ENCODE data around the gene CENATAC.
A peak's percentile ranks its signal among the peaks of the same experiment; 100 is the strongest.
"Not testable (repeated sequence)": the region's sequence is repeated elsewhere in the genome, so short reads cannot be mapped to it uniquely, and the experiment has no call there.

Gene CENATAC

DNA sequence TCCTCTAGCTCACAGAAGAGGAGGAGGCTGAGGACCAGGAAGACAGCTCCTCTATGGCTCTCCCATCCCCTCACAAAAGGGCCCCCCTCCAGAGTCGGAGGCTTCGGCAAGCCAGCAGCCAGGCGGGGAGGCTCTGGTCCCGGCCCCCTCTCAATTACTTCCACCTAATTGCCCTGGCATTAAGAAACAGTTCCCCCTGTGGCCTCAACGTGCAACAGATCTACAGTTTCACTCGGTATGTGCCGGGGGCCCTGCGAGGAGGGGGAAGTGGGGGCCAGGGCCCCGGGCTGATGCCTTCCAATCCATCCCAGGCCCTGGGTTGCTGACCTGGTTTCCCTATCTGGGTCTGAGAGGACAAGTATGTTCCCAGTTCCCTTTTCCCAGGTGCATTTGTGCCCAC, 18.5 kb upstream of the CENATAC start:
- H3K4me3 ChIP-seq, result no peak overlapping the region
- no peak for DNase-seq (ENCODE audit: low spot score)

DNA sequence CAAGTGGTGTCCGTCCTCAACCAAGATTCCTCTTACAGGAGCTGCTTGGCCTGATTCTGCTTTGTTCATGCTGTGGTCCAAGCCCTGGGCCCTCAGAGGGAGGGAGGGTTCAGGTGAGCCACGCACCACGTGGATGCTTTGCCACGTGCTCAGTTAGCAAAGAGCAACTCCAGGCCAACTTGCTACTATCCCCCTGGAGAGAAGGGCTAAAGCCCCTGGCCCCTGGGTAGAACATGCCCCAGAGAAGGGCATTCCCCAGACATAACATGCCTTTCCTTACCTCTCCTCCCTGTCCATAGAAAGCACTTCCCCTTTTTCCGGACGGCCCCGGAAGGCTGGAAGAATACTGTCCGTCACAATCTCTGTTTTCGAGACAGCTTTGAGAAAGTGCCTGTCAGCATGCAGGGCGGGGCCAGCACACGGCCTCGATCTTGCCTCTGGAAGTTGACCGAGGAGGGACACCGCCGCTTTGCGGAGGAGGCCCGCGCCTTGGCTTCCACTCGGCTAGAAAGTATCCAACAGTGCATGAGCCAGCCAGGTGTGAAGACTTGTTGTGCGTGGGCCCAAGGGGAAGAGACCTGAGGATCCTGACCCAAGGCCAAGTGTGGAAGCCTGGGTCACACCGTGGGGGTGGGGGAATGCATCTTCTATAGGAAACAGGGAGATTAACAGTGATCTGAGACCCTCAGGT, 17.6 kb upstream of the CENATAC start:
- Histone ChIP-seq H3K4me3 (peak overlapping the region; percentile 8), H3K27ac (no peak overlapping the region)
- DNase-seq (ENCODE audit: low spot score), result no peak
- TF ChIP-seq, protein P1, sequence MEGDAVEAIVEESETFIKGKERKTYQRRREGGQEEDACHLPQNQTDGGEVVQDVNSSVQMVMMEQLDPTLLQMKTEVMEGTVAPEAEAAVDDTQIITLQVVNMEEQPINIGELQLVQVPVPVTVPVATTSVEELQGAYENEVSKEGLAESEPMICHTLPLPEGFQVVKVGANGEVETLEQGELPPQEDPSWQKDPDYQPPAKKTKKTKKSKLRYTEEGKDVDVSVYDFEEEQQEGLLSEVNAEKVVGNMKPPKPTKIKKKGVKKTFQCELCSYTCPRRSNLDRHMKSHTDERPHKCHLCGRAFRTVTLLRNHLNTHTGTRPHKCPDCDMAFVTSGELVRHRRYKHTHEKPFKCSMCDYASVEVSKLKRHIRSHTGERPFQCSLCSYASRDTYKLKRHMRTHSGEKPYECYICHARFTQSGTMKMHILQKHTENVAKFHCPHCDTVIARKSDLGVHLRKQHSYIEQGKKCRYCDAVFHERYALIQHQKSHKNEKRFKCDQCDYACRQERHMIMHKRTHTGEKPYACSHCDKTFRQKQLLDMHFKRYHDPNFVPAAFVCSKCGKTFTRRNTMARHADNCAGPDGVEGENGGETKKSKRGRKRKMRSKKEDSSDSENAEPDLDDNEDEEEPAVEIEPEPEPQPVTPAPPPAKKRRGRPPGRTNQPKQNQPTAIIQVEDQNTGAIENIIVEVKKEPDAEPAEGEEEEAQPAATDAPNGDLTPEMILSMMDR (IDR thresholded peaks at IDR 0.05), result no peak

More for the DNA sequence above, 18.5 kb upstream of the CENATAC start:
- TF ChIP-seq, protein P1 (IDR thresholded peaks at IDR 0.05), result no peak
- no peak overlapping the region for H3K27ac ChIP-seq

DNA sequence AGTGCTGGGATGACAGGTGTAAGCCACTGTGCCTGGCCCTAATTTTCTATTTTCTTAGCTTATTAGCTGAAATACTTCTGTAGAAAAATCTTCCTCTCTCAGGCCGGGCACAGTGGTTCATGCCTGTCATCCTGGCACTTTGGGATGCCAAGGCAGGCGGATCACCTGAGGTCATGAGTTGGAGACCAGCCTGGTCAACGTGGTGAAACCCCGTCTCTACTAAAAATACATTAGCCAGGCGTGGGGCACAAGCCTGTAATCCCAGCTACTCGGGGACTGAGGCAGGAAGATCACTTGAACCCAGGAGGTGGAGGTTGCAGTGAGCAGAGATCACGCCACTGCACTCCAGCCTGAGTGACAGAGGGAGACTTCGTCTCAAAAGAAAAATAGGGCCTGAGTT, 13.6 kb upstream of the CENATAC start:
- not testable (repeated sequence) for H3K27ac ChIP-seq; H3K4me3 ChIP-seq; DNase-seq (ENCODE audit: low spot score)

DNA sequence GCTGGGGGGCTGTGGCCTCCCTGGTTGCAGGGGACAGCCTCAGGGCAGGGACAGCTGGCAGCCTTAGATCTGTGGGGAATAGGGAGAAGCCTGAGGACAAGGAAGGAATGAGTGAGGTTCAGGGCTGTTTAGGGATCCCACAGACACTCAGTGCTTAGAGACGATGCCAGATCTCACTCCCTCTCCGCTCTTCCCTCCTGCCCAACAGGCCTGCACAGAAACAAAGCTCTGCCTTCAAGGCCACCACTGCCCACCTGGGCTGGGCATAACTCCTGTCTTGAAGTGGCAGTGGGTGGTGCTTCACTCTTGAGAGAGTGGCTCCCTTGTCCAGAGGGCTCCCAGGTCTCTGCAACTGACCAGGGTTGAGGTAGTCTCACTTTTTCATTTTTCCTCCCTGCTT, 13.1 kb upstream of the CENATAC start:
- TF ChIP-seq, protein P1 (IDR thresholded peaks at IDR 0.05), result no peak
- no peak for DNase-seq (ENCODE audit: low spot score)
- Histone ChIP-seq H3K4me3 (no peak overlapping the region), H3K27ac (no peak overlapping the region)

DNA sequence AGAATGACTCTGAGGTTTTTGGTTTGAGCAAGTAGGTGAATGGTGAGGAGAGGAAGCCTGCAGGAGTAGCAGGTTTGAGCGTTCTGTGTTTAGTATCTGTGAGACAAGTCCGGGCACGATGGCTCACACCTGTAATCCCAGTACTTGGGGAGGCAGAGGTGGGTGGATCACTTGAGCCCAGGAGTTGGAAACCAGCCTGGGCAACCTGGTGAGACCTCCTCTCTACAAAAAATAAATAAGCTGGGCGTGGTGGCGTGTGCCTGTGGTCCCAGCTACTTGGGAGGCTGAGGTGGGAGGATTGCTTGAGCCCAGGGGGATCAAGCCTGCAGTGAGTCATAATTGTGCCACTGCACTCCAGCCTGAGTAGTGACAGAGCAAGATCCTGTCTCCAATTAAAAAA, 9.7 kb upstream of the CENATAC start:
- DNase-seq (ENCODE audit: low spot score), result no peak
- TF ChIP-seq, protein P1 (IDR thresholded peaks at IDR 0.05), result no peak
- Histone ChIP-seq H3K4me3 (no peak overlapping the region), H3K27ac (no peak overlapping the region)

DNA sequence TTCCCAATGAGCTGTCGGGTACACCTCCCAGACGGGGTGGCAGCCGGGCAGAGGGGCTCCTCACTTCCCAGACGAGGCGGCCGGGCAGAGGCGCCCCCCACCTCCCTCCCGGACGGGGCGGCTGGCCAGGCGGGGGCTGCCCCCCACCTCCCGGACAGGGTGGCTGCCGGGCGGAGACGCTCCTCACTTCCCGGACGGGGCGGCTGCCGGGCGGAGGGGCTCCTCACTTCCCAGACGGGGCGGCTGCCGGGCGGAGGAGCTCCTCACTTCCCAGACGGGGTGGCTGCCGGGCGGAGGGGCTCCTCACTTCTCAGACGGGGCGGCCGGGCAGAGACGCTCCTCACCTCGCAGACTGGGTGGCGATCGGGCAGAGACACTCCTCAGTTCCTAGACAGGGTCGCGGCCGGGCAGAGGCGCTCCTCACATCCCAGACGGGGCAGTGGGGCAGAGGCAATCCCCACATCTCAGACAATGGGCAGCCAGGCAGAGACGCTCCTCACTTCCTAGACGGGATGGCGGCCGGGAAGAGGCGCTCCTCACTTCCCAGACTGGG, 6.4 kb upstream of the CENATAC start:
- not testable (repeated sequence) for H3K4me3 ChIP-seq; DNase-seq (ENCODE audit: low spot score); H3K27ac ChIP-seq

DNA sequence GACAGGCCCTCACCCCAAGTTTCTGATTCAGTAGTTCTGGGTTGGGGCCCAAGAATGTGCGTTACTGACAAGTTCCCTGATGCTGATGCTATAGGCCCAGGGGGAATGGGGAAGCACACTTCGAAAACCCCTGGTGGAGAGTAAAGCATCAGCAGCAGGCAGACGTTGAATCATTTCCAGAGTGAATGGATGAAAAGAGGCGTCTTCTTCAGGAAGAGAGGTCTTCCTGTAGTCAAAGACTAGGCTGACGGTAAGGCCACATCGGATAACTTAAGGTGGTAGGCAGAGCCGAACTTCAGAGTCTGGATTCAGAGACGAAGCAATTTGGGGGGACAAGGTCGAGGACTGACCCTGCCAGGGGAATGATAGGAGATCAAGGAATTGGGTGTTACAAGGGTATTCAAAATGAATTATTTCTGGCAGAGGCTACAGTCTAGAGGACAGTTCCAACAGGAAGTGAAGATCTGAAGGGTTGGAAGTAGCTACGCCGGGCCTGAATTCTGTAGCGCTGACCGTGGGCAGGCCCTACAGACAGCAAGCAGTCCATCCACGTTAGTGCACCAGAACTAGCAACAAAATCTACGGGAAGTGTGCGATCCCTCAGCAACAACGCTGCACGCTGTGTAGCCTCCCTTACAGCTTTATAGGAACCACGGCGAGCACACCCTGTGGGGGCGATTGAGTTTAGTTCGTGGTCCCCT, 862 bp upstream of the CENATAC start:
- peak overlapping the region; percentile 99 for H3K4me3 ChIP-seq
- DNase-seq (ENCODE audit: low spot score), result no peak
- peak overlapping the region; percentile 82 to 97 for H3K27ac ChIP-seq
- TF ChIP-seq, protein P1 (IDR thresholded peaks at IDR 0.05), result no peak

DNA sequence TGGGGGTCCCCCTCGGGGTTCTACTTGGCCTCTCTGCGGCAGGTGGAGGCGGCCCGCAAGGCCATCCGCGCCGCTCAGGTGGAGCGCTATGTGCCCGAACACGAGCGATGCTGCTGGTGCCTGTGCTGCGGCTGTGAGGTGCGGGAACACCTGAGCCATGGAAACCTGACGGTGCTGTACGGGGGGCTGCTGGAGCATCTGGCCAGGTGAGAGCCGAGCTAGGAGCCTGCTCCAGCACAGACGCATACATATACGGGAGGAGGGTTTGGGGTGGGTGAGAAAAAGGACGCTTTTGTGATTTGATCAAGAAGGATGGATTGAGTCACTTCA, 415 bp downstream of the CENATAC start:
- TF ChIP-seq, protein P1 (IDR thresholded peaks at IDR 0.05), result no peak
- peak overlapping the region; percentile 99 for H3K4me3 ChIP-seq
- no peak for DNase-seq (ENCODE audit: low spot score)
- H3K27ac ChIP-seq, result peak overlapping the region; percentile 82 to 97
